Body of pancreas (tissue), 4 donors: ENCODE data around the gene ETFDH. TPM values are rescaled to one million over a fixed set of nuclear protein-coding genes. Genes with fewer than 3 reads are reported as not detected.
A peak's percentile ranks its signal among the peaks of the same experiment; 100 is the strongest.

Experiments
- ATAC-seq: fragments of 150-250 bp; one replicate; pipeline ENCODE4 v1.9.1; 2016
- DNase-seq, 4 donors: peaks; one replicate each; pipeline ENCODE4 v3.0.0-alpha.2; 2019
- H3K27ac ChIP-seq, 4 donors: fragments of 200-600 bp; sonication (generic); 1 replicate in 3 of 4; 2 replicates in 1 of 4; pipeline versions ENCODE4 v1.5.1 to v1.6.1; 2016 to 2019; ENCODE audit warnings: mild to moderate bottlenecking in 1 of 4, mixed read lengths in 1 of 4, moderate library complexity in 1 of 4
- H3K27me3 ChIP-seq, 2 donors: fragments of 200-600 bp; sonication (generic); one replicate each; pipeline ENCODE4 v1.6.0; 2016; ENCODE audit warnings: mild to moderate bottlenecking in 1 of 2
- H3K36me3 ChIP-seq, 2 donors: fragments of 200-600 bp; sonication (generic); replicated peaks in 1 of 2; 2 replicates each; pipeline ENCODE4 v1.5.1; 2016; ENCODE audit warnings: low read depth in 2 of 2; ENCODE audit not compliant: insufficient read depth in 1 of 2
- H3K4me1 ChIP-seq: fragments of 200-600 bp; sonication (generic); one replicate; pipeline ENCODE4 v1.6.0; 2016
- H3K4me3 ChIP-seq, 2 donors: fragments of 200-600 bp; sonication (generic); 1 replicate in 1 of 2; 2 replicates in 1 of 2; pipeline ENCODE4 v1.5.1; 2016 to 2019
- H3K9me3 ChIP-seq, 3 donors: fragments of 200-600 bp; sonication (generic); 1 replicate in 2 of 3; 2 replicates in 1 of 3; pipeline ENCODE4 v1.5.1; 2016
- POLR2A ChIP-seq, 3 donors: fragments of 450-650 bp; IDR thresholded peaks; one replicate each; pipeline ENCODE4 v1.6.1; 2016; ENCODE audit warnings: antibody characterized with exemption in 3 of 3, mild to moderate bottlenecking in 2 of 3
- WGBS, 2 donors: methylation state at CpG; one replicate each; pipeline ENCODE4 v1.1.5; 2017; 5-methylcytosine and 5-hydroxymethylcytosine counted together
- intact Hi-C: fragments of 100-400 bp; cut with DNase I; formaldehyde crosslinking; loops from one replicate; pipeline ENCODE4 v1.15.1; 2023
- total RNA-seq, 2 donors: library from RNA; depleted of rRNA; stranded (reverse); fragments of >200 nt; gene quantifications; one replicate each; pipeline ENCODE4 v1.1.0, GENCODE V29; 2016
- TF ChIP-seq, protein P1 (sequence below), 7 experiments: fragments of 450-650 bp in 4 of 7; fragments of 200-600 bp in 3 of 7; sonication (generic) in 3 of 7; IDR thresholded peaks; one replicate each; pipeline ENCODE4 v1.5.1; 2016 to 2019; ENCODE audit warnings: antibody characterized with exemption in 7 of 7

ETFDH gene
- total RNA-seq, 2 donors from 2014 or later: 24.4 to 96.2 TPM

DNA sequence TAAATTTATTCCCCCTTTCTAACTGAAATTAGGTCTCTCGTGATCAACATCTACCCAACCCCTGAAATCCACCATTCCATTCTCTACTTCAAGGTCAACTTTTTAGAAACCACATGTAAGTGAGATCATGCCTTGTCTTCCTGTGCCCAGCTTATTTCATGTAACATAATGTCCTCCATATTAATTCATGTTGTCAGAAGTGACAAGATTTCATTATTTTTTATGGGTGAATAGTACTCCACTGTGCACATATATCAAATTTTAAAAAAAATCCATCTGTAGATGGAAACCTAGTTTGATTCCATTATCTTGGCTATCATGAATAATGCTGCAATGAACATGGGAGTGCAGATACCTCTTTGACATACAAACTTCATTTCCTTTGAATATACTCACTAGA lies 49.6 kb downstream of the ETFDH start:
- Histone ChIP-seq H3K27ac (no peak overlapping the region), H3K36me3 (peaks cover 0 to 19% of the 10 kb centered on the region in 2 donors), H3K4me3 (no peak overlapping the region), H3K4me1 (peaks cover 13% of the 10 kb centered on the region), H3K27me3 (no peaks in the 10 kb centered on the region), H3K9me3 (no peaks in the 10 kb centered on the region)
- no peak for ATAC-seq
- no peak for TF ChIP-seq POLR2A (IDR thresholded peaks at IDR 0.05)
- intact Hi-C loops: loop anchor here (10.0 kb wide), 1 partner anchor 483 kb away; no protein-coding TSS in a partner anchor
- 71 to 79% methylated on average over 1 of the region's 1 CpG for WGBS, 2 donors
- no peak for DNase-seq

DNA sequence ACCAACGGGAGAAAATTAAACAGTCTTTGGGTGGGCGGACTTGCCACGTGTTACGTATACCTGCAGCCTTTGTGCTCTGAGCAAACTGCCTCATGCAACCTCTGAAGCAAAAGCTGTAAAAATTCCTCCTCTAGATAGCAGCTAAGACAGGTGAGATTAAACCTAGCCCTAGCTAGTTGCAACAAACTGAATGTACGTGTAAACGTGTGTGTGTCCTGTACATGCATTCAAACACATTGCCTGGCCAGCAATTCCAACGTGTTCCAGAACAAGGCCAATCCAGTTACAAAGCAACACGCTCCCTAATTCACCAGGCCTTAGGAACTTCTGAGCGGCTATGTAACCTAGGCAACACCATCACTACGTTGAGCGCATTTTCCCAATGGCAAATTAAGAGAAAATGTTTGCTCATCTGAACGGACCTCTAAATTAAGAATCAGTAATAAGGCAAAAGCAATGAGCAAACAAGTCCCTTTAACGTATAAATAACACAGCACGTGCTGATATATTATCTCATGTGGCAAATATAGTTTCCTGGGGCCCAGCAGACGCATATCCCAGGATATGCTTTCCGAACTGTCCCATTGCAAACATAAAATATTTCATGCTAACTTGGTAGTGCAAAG lies 50.3 kb downstream of the ETFDH start:
- TF ChIP-seq POLR2A (IDR thresholded peaks at IDR 0.05): no peak
- TF ChIP-seq, protein P1, sequence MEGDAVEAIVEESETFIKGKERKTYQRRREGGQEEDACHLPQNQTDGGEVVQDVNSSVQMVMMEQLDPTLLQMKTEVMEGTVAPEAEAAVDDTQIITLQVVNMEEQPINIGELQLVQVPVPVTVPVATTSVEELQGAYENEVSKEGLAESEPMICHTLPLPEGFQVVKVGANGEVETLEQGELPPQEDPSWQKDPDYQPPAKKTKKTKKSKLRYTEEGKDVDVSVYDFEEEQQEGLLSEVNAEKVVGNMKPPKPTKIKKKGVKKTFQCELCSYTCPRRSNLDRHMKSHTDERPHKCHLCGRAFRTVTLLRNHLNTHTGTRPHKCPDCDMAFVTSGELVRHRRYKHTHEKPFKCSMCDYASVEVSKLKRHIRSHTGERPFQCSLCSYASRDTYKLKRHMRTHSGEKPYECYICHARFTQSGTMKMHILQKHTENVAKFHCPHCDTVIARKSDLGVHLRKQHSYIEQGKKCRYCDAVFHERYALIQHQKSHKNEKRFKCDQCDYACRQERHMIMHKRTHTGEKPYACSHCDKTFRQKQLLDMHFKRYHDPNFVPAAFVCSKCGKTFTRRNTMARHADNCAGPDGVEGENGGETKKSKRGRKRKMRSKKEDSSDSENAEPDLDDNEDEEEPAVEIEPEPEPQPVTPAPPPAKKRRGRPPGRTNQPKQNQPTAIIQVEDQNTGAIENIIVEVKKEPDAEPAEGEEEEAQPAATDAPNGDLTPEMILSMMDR (IDR thresholded peaks at IDR 0.05): no peak
- peak overlapping the region; percentile 40 to 54 for H3K4me3 ChIP-seq
- WGBS, 2 donors: 5 to 8% methylated on average over 16 of the region's 16 CpGs
- ATAC-seq (peak; percentile 41), DNase-seq (peak in 2 of 4 donors; percentile 16 to 23)
- H3K27ac ChIP-seq: peak overlapping the region; percentile 75 to 87 (median 85)
- intact Hi-C loops: loop anchor here (10.0 kb wide), 1 partner anchor 482 kb away; no protein-coding TSS in a partner anchor
- H3K9me3 ChIP-seq: no peaks in the 10 kb centered on the region
- H3K36me3 ChIP-seq: peaks cover 0 to 16% of the 10 kb centered on the region in 2 donors
- peaks cover 13% of the 10 kb centered on the region for H3K4me1 ChIP-seq
- no peaks in the 10 kb centered on the region for H3K27me3 ChIP-seq

DNA sequence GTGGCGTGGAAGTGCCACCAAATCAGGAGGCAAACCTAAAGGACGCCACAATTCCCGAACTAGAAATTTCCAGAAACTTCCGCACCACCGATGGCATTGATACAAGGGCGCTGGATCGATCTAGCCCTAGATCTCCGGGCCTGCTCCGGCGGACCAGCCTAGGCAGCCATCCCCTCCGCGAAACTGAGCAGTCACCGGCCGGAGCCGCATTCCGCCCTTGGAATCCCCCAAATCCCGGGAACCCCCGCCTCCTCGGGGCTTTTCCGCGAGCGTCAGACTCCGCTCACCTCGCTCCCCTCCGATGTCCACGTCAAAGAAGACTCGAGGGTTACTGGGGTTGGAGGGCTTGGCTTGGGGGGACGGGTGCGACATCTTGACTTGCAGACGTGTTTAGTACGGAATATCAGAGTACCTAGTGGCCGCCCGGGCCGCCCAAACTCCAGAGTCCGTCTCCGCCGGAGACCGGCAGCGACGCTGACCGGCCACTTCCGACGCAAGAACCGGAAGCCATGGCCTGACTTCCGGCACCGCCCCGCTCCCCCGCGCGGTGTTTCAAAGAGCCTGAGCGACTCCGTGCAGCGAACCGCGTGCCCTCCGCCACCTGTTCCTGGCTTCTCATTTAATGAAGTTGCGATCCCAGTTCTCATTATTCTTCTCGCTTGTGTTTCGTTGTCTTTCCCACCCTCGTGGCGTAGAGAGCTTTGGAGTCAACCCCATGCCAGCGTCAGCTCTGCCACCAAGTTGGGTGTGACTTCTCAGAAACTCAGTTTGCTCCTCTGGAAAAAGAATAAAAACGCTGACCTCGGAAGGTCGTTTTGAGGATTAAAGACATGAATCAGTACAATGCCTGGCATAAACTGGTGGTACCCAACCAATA lies 51.1 kb downstream of the ETFDH start, which contains the start of gene PPID:
Gene PPID (minus strand): TSS at position 480 of the 877 bp plus-strand sequence. CDS start 108 bp downstream, at position 372.
- peak; percentile 78 to 88 (median 84) for DNase-seq
- TF ChIP-seq, protein P1 (IDR thresholded peaks at IDR 0.05): peak in 1 of 7 experiments; percentile 8
- peak; percentile 57 to 89 (median 85) for TF ChIP-seq POLR2A (IDR thresholded peaks at IDR 0.05)
- intact Hi-C loops: loop anchor here (10.0 kb wide), 1 partner anchor 482 kb away; no protein-coding TSS in a partner anchor

DNA sequence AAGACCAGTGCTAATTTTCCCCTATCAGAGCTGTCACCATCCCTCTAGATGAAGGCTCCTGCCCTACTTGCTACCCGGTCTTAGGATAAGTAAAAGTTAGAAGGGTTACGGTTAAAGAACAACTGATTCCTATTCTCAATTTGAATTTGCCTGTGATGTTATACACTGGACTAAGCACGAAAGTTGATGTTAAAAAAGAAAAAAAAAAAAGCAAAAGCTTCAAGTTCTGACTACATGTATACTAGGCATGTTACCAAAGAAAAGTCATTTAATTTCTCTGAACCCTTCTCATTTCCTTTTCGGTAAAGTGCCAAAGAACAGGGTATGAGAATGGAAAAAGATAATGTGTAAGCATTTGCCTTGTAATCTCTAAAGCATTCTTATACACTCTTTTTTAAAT lies 52.5 kb downstream of the ETFDH start:
- TF ChIP-seq POLR2A (IDR thresholded peaks at IDR 0.05): no peak
- TF ChIP-seq, protein P1 (IDR thresholded peaks at IDR 0.05): no peak
- H3K9me3 ChIP-seq: no peaks in the 10 kb centered on the region
- H3K4me1 ChIP-seq: peaks cover 13% of the 10 kb centered on the region
- WGBS, 2 donors: 70 to 73% methylated on average over 4 of the region's 4 CpGs
- DNase-seq (no peak), ATAC-seq (no peak)
- intact Hi-C loops: loop anchor here (5.0 to 10.0 kb wide), 2 partner anchors 123 to 480 kb away; no protein-coding TSS in a partner anchor
- peaks cover 0 to 4% of the 10 kb centered on the region in 2 donors for H3K36me3 ChIP-seq
- H3K27me3 ChIP-seq: no peaks in the 10 kb centered on the region
- H3K27ac ChIP-seq: no peak overlapping the region
- H3K4me3 ChIP-seq: no peak overlapping the region

More for the DNA sequence above, 51.1 kb downstream of the ETFDH start, which contains the start of gene PPID:
- peaks cover 13% of the 10 kb centered on the region for H3K4me1 ChIP-seq
- H3K9me3 ChIP-seq: no peaks in the 10 kb centered on the region
- peak within 1 kb of the TSS; percentile 75 to 87 (median 85) for H3K27ac ChIP-seq
- H3K4me3 ChIP-seq: peak within 1 kb of the TSS; percentile 40 to 54
- peaks cover 0 to 14% of the 10 kb centered on the region in 2 donors for H3K36me3 ChIP-seq
- peak; percentile 96 for ATAC-seq
- H3K27me3 ChIP-seq: no peaks in the 10 kb centered on the region
- 0 to 2% methylated on average over 15 to 65 of the region's 65 CpGs for WGBS, 2 donors

DNA sequence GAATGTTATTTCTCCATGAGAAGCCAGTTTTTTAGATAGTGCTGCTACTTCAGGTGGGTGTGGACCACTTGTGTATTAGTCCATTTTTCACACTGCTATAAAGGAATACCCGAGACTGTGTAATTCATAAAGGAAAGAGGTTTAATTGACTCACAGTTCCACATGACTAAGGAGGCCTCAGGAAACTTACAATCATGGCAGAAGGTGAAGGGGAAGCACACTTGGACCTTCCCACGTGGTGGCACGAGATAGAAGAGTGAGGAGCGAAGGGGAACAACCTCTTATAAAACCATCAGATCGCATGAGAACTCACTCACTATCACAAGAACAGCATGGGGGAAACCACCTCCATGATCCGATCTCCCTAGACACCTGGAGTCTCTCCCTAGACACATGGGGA lies 54.5 kb downstream of the ETFDH start:
- 66 to 67% methylated on average over 6 of the region's 6 CpGs for WGBS, 2 donors
- TF ChIP-seq, protein P1 (IDR thresholded peaks at IDR 0.05): no peak
- TF ChIP-seq POLR2A (IDR thresholded peaks at IDR 0.05): no peak
- ATAC-seq: no peak
- peaks cover 11% of the 10 kb centered on the region for H3K4me1 ChIP-seq
- no peaks in the 10 kb centered on the region for H3K36me3 ChIP-seq
- no peaks in the 10 kb centered on the region for H3K9me3 ChIP-seq
- no peak overlapping the region for H3K4me3 ChIP-seq
- intact Hi-C loops: loop anchor here (5.0 to 10.0 kb wide), 2 partner anchors 121 to 478 kb away; no protein-coding TSS in a partner anchor
- DNase-seq: no peak
- H3K27me3 ChIP-seq: no peaks in the 10 kb centered on the region
- no peak overlapping the region for H3K27ac ChIP-seq
